Spleen (tissue), 11 donors: ENCODE results near the gene DERL2. TPM values are rescaled to one million over a fixed set of nuclear protein-coding genes. Genes with fewer than 3 reads are reported as not detected.

Experiments
- DNase-seq: peaks from one replicate; pipeline ENCODE4 v3.0.0-alpha.2; 2020
- H3K27ac ChIP-seq, 8 donors: fragments of 200-600 bp; sonication (generic) in 7 of 8; 1 replicate in 4 of 8; 2 replicates in 4 of 8; pipeline versions ENCODE4 v1.5.0 to v1.8.0; 2016 to 2021; ENCODE audit warnings: inconsistent platforms in 4 of 8, mild to moderate bottlenecking in 4 of 8, moderate library complexity in 1 of 8
- H3K27me3 ChIP-seq, 7 donors: fragments of 200-600 bp; sonication (generic) in 6 of 7; replicated peaks in 1 of 7; 1 replicate in 4 of 7; 2 replicates in 3 of 7; pipeline versions ENCODE4 v1.5.0 to v1.8.0; 2016 to 2021; ENCODE audit warnings: inconsistent platforms in 3 of 7, mild to moderate bottlenecking in 1 of 7
- H3K36me3 ChIP-seq, 6 donors: fragments of 200-600 bp; sonication (generic) in 5 of 6; 1 replicate in 4 of 6; 2 replicates in 2 of 6; pipeline versions ENCODE4 v1.5.0 to v1.8.0; 2016 to 2021; ENCODE audit warnings: inconsistent platforms in 2 of 6
- H3K4me1 ChIP-seq, 6 donors: fragments of 200-600 bp; sonication (generic) in 5 of 6; 1 replicate in 3 of 6; 2 replicates in 3 of 6; pipeline versions ENCODE4 v1.5.0 to v1.8.0; 2016 to 2021; ENCODE audit warnings: inconsistent platforms in 3 of 6
- H3K4me3 ChIP-seq, 8 donors: fragments of 200-600 bp; sonication (generic) in 7 of 8; 1 replicate in 4 of 8; 2 replicates in 4 of 8; pipeline versions ENCODE4 v1.5.0 to v1.8.0; 2016 to 2021; ENCODE audit warnings: inconsistent platforms in 4 of 8, mild to moderate bottlenecking in 4 of 8, moderate library complexity in 2 of 8
- H3K9me3 ChIP-seq, 8 donors: fragments of 200-600 bp; sonication (generic) in 7 of 8; 1 replicate in 4 of 8; 2 replicates in 4 of 8; pipeline versions ENCODE4 v1.5.0 to v1.8.0; 2016 to 2021; ENCODE audit warnings: inconsistent platforms in 4 of 8
- POLR2A ChIP-seq, 3 donors: fragments of 450-650 bp; IDR thresholded peaks; one replicate each; pipeline ENCODE4 v1.5.1; 2017; ENCODE audit warnings: antibody characterized with exemption in 3 of 3, mild to moderate bottlenecking in 1 of 3
- POLR2AphosphoS5 ChIP-seq, 3 donors: sonication (generic); formaldehyde crosslinking; IDR thresholded peaks; one replicate each; pipeline ENCODE4 v1.5.1; 2017; ENCODE audit warnings: antibody characterized with exemption in 3 of 3
- WGBS, 5 donors: extraction: QIAGEN DNeasy Blood & Tissue Kit in 3 of 5; methylation state at CpG; one replicate each; pipeline versions ENCODE4 v1.1.5 to v1.1.7; 2013 to 2018; 5-methylcytosine and 5-hydroxymethylcytosine counted together
- intact Hi-C: fragments of 100-400 bp; cut with DNase I; formaldehyde crosslinking; loops from one replicate; pipeline ENCODE4 v1.15.0; 2023; ENCODE audit warnings: low total_unique reads
- polyA plus RNA-seq, 3 donors: library from polyadenylated mRNA; stranded (reverse); fragments of 200-250 nt; gene quantifications; one replicate each; pipeline ENCODE4 v1.2.1, GENCODE V29; 2013
- total RNA-seq, 7 donors: library from RNA; depleted of rRNA in 3 of 7; stranded (reverse); fragments of >200 nt in 3 of 7; fragmentation: NEBNext Ultra II Directional in 4 of 7; extraction: Animal tissue kit (Norgen Biotek cat#: 25700) in 4 of 7; gene quantifications; one replicate each; pipeline versions ENCODE4 v1.1.0 to v1.2.1, GENCODE V29; 2016 to 2021
- TF ChIP-seq, protein P1 (sequence below), 11 experiments: fragments of 200-600 bp in 7 of 11; fragments of 450-650 bp in 4 of 11; sonication (generic) in 4 of 11; IDR thresholded peaks in 8 of 11; conservative IDR thresholded peaks in 3 of 11; 1 replicate in 7 of 11; 2 replicates in 4 of 11; pipeline versions ENCODE4 v1.4.0 to v1.8.0; 2016 to 2021; ENCODE audit warnings: antibody characterized with exemption in 11 of 11, inconsistent platforms in 4 of 11, mild to moderate bottlenecking in 1 of 11
- donor health status: healthy with polysubstance abuse.
- donor health status: DM: no; HTN: no; CAD: no; lungs with moderate emphysema.
- donor health status: DM: no; HTN: no; CAD: no.
- donor health status: Bipolar disorder and iron deficiency.
- donor health status: healthy.
- donor health status: DM: no; HTN: no; CAD: no.
- donor health status: DM: yes; HTN: yes; CAD: no.

DERL2 gene
- total and polyA plus RNA-seq, 10 donors = 37.1 to 67.7 (median 51.5) TPM

DNA sequence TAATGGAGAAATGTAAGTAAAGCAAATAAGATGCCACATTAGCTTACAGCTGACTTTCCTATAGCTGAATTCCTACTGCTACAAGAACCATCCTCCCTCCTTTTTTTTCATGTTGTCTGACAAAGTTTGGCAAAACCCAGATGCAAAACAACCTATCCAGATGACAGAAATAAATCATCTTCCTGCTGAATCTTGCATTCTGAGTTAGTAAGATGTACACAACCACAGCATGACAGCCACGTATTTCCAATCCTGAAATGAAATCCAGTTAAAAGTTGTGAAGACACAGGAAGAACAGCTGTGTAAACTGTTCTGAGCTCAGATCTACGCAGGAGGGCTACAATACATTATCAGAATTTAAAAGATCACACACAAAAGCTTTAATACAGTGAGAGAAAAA lies 12.1 kb downstream of the DERL2 start:
- WGBS, 5 donors = 91 to 99% (median 93%) methylated on average over 2 of the region's 2 CpGs
- intact Hi-C loops = no loop called here
- Histone ChIP-seq H3K9me3 (no peaks in the 10 kb centered on the region), H3K27me3 (no peaks in the 10 kb centered on the region), H3K4me1 (peaks cover 4 to 25% (median 10%) of the 10 kb centered on the region in 6 donors), H3K27ac (no peak overlapping the region), H3K36me3 (peaks cover 4 to 79% (median 61%) of the 10 kb centered on the region in 6 donors), H3K4me3 (no peak overlapping the region)
- no peak for DNase-seq
- TF ChIP-seq POLR2A (IDR thresholded peaks at IDR 0.05) = no peak
- no peak for TF ChIP-seq POLR2AphosphoS5 (IDR thresholded peaks at IDR 0.05)
- TF ChIP-seq, protein P1, sequence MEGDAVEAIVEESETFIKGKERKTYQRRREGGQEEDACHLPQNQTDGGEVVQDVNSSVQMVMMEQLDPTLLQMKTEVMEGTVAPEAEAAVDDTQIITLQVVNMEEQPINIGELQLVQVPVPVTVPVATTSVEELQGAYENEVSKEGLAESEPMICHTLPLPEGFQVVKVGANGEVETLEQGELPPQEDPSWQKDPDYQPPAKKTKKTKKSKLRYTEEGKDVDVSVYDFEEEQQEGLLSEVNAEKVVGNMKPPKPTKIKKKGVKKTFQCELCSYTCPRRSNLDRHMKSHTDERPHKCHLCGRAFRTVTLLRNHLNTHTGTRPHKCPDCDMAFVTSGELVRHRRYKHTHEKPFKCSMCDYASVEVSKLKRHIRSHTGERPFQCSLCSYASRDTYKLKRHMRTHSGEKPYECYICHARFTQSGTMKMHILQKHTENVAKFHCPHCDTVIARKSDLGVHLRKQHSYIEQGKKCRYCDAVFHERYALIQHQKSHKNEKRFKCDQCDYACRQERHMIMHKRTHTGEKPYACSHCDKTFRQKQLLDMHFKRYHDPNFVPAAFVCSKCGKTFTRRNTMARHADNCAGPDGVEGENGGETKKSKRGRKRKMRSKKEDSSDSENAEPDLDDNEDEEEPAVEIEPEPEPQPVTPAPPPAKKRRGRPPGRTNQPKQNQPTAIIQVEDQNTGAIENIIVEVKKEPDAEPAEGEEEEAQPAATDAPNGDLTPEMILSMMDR (IDR thresholded peaks at IDR 0.05 in 8 of 11, conservative IDR thresholded peaks at IDR 0.05 in 3 of 11) = no peak

- WGBS, 5 donors = 90 to 96% (median 93%) methylated on average over 3 of the region's 3 CpGs
- Histone ChIP-seq H3K9me3 (no peaks in the 10 kb centered on the region), H3K4me1 (peaks cover 9 to 23% (median 17%) of the 10 kb centered on the region in 6 donors), H3K27me3 (no peaks in the 10 kb centered on the region), H3K4me3 (no peak overlapping the region), H3K27ac (no peak overlapping the region), H3K36me3 (peaks cover 0 to 65% (median 47%) of the 10 kb centered on the region in 6 donors)
- no peak for DNase-seq
- TF ChIP-seq, protein P1 (IDR thresholded peaks at IDR 0.05 in 8 of 11, conservative IDR thresholded peaks at IDR 0.05 in 3 of 11) = no peak
- no peak for TF ChIP-seq POLR2AphosphoS5 (IDR thresholded peaks at IDR 0.05)
- no peak for TF ChIP-seq POLR2A (IDR thresholded peaks at IDR 0.05)
- intact Hi-C loops = no loop called here
Observed at GRCh38 chr17:5472511-5472910, 13.5 kb downstream of the DERL2 start.

GRCh38 chr17:5468075-5468473 lies 17.9 kb downstream of the DERL2 start:
- intact Hi-C loops = no loop called here
- DNase-seq = no peak
- peaks cover 19 to 48% (median 29%) of the 10 kb centered on the region in 6 donors for H3K4me1 ChIP-seq
- H3K36me3 ChIP-seq = peaks cover 0 to 27% (median 5%) of the 10 kb centered on the region in 6 donors
- no peaks in the 10 kb centered on the region for H3K9me3 ChIP-seq
- peak overlapping the region in 6 of 8 donors; percentile 79 to 88 (median 82) for H3K27ac ChIP-seq
- WGBS, 5 donors = 0 to 1% (median 1%) methylated on average over 17 of the region's 17 CpGs
- no peaks in the 10 kb centered on the region for H3K27me3 ChIP-seq
- H3K4me3 ChIP-seq = peak overlapping the region; percentile 91 to 100 (median 99)
- TF ChIP-seq, protein P1 (IDR thresholded peaks at IDR 0.05 in 8 of 11, conservative IDR thresholded peaks at IDR 0.05 in 3 of 11) = no peak
- no peak for TF ChIP-seq POLR2A (IDR thresholded peaks at IDR 0.05)
- TF ChIP-seq POLR2AphosphoS5 (IDR thresholded peaks at IDR 0.05) = no peak

DNA sequence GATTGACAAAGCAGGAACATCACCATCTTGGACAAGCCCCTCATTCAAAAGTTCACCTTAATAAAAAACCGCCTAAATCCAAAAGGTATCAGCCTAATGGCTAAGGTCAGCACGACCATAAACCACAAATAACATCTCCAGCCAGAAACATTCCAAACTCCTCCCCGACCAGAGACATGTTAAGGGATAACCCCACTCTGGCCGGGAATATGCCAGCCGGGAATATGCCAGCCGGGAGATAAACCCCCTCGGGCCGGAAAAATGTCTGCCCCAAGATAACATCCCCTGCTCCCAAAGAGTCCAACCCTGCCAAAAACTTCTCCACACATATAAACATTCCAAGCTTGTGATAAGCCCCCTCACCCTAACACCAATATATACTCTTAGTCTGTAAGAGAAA lies 18.6 kb downstream of the DERL2 start:
- Histone ChIP-seq H3K4me1 (peaks cover 19 to 55% (median 29%) of the 10 kb centered on the region in 6 donors), H3K36me3 (peaks cover 0 to 26% (median 4%) of the 10 kb centered on the region in 6 donors), H3K9me3 (no peaks in the 10 kb centered on the region), H3K27ac (no peak overlapping the region), H3K27me3 (no peaks in the 10 kb centered on the region), H3K4me3 (peak overlapping the region; percentile 91 to 100 (median 99))
- no peak for DNase-seq
- 13 to 20% (median 19%) methylated on average over 8 of the region's 8 CpGs for WGBS, 5 donors
- TF ChIP-seq, protein P1 (IDR thresholded peaks at IDR 0.05 in 8 of 11, conservative IDR thresholded peaks at IDR 0.05 in 3 of 11) = no peak
- TF ChIP-seq POLR2AphosphoS5 (IDR thresholded peaks at IDR 0.05) = no peak
- no peak for TF ChIP-seq POLR2A (IDR thresholded peaks at IDR 0.05)
- intact Hi-C loops = no loop called here
